ENCODE data around the gene ADRA2C.

Gene ADRA2C

GRCh38 chr4:3762753-3763549, 3.2 kb upstream of the ADRA2C start:
- DNase-seq (ENCODE audit: low spot score) = no peak
- in situ Hi-C loops (cut with MboI; ENCODE audit: low pct_unique_long_range_greater_than_20kb, low sequenced_read_pairs, unreplicated experiment) = no loop called here
- no peak for TF ChIP-seq CTCF (IDR thresholded peaks at IDR 0.05; ENCODE audit: extremely low read depth, insufficient read depth, missing control alignments)

GRCh38 chr4:3765271-3766035, 732 bp upstream of the ADRA2C start:
- peak; percentile 70 for DNase-seq (ENCODE audit: low spot score)
- TF ChIP-seq CTCF (IDR thresholded peaks at IDR 0.05; ENCODE audit: extremely low read depth, insufficient read depth, missing control alignments) = peak; percentile 22
- in situ Hi-C loops (cut with MboI; ENCODE audit: low pct_unique_long_range_greater_than_20kb, low sequenced_read_pairs, unreplicated experiment) = no loop called here

- in situ Hi-C loops (cut with MboI; ENCODE audit: low pct_unique_long_range_greater_than_20kb, low sequenced_read_pairs, unreplicated experiment) = no loop called here
- no peak for TF ChIP-seq CTCF (IDR thresholded peaks at IDR 0.05; ENCODE audit: extremely low read depth, insufficient read depth, missing control alignments)
- no peak for DNase-seq (ENCODE audit: low spot score)
These were observed 792 bp downstream of the ADRA2C start for GRCh38 chr4:3766785-3767569.

GRCh38 chr4:3767570-3768288, 1.5 kb downstream of the ADRA2C start:
- in situ Hi-C loops (cut with MboI; ENCODE audit: low pct_unique_long_range_greater_than_20kb, low sequenced_read_pairs, unreplicated experiment) = no loop called here
- no peak for DNase-seq (ENCODE audit: low spot score)
- peak; percentile 21 for TF ChIP-seq CTCF (IDR thresholded peaks at IDR 0.05; ENCODE audit: extremely low read depth, insufficient read depth, missing control alignments)

GRCh38 chr4:3768842-3769641, 2.9 kb downstream of the ADRA2C start:
- no peak for TF ChIP-seq CTCF (IDR thresholded peaks at IDR 0.05; ENCODE audit: extremely low read depth, insufficient read depth, missing control alignments)
- no peak for DNase-seq (ENCODE audit: low spot score)
- in situ Hi-C loops (cut with MboI; ENCODE audit: low pct_unique_long_range_greater_than_20kb, low sequenced_read_pairs, unreplicated experiment) = no loop called here

Measured in GM13977 (cell line).